HPDE6-E6E7 (cell line): Measurements from ENCODE around the gene DISC1.

ENCODE experiments used
- DNase-seq: peaks from one replicate; pipeline ENCODE4 v3.0.0; 2011; ENCODE audit warnings: missing footprints; ENCODE audit errors: extremely low spot score

The DISC1 gene

DNA sequence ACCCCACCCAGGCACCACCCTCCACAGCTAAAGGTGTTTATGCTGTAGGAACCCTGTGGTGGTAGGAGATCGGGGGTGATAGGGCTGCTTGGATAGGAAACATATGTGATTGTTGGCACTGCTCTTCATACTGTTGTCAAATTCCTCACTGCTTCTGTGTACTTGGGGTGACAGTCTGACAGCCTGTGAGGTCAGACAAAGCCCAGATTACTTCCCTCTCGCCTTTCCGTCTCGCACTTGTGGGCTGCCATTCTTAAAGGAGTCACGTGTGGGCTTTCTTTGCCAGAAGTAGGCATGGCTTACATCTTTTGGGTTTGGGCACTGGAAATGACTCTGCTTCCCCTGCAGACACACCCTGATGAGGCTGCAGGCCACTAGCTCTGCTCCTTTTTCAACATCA, 363.8 kb downstream of the DISC1 start:
- no peak for DNase-seq

DNA sequence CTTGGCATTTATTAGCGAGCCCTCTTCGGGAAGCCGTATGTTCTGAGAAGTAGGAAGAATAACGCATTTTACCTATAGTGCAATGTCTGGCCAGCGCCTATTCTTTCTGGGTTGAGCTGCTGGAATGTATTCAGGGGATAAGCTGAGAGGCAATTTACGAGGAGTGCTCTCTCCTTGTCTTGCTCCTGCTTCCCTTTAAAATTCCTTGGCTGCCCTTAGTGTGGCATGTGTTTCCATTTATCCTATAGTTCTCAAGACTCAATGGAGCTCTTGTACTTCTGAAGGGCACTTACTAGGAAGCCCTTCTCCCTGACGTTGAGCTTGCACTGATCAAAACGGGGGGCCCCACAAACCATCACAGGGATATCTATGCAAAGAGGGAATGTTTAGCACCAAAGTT, 364.6 kb downstream of the DISC1 start:
- DNase-seq, result no peak

DNA sequence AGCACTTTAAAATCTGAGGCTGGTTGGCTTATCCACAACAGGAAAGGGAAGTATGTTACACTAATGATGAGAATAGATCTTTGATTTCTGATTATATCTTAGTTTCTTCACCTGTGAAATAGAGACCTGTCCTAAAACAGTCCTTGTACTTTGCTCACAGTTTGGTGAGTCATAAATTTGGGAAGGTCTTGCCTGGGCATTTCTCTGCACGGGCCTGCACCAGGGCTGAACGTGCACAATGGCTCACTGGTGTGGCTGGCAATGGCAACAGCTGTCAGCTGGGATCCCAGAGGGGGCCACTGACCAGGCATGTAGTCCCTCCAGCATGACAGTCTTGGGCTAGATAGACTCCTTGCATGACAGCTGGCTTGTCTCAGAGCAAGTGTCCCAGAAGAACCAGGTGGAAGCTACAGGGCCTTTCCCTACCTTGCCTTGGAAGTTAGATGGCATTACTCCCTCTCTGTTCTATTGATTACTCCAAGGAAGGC, 367.4 kb downstream of the DISC1 start:
- DNase-seq, result no peak

DNA sequence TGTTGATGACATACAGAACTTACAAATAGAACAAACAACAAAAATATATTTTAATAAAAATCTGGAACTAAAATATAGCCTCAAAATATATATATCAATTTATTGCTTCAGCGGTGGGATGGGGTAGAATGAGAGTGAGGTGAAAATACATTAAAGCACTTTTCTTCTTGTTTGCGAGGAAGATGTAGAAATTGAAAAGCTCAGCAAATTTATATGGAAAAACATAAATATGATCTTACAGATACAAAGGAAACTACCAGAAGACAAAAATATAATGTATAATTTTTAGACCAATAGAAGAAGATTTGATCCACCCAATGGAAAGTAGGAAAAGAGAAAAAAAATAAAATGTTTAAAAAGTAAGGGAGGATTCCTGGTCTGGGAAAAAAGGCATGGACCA, 372.2 kb downstream of the DISC1 start:
- DNase-seq, result no peak

DNA sequence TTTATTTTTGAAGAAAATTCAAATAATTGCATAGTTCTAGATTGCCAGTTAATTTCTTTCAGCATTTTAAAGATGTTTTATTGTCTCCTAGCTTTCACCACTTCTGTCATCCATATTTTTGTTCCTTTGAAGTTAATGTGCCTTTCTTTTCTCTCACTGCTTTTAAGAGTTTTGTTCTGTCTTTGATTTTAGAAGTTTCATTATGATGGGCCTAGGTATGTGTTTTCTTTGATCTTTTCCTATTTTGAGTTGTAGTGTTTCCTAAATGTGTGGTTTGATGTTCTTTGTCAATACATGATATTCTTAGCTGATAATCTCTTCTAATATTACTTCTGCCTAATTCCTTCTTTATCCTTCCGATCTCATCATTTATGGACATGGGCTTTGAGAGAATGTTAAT, 378.7 kb downstream of the DISC1 start:
- no peak for DNase-seq

DNA sequence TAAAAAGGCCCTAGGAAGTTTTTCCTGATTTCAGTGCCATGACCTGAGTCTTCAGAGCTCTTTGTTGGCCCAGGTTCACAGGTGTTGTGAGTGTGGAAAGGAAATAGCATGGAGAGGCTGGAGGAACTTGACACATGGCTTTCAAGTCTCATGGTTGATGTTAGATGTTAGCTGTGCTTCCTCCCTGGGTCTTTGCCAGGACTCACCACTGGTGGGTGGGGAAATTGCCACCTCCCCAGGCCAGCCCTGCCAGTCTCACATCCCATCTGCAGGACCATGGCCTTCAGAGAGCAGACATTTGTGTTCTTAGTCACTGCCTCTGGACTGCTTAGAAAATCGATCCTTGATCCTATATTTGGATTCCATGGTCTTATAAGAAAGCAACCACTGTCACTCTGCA, 383.2 kb downstream of the DISC1 start:
- no peak for DNase-seq

DNA sequence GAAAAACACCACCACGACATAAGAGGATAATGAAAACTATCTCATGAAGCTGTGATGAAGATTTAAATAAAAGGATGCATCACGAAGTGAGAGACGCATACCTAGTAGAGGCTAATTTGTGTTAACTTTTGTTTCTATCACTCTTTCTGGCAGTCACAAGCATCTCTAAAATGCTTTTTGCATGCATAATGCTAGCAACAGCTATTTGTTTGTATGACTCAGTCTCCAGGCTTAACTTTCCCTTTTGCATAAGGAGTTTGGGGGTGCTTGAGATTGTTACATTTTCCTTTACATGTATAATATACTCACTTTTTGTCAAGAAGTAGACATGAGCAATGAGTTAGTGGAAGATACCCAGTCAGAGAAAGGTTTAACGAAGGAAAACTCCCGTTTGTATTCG, 385.4 kb downstream of the DISC1 start:
- DNase-seq, result no peak

DNA sequence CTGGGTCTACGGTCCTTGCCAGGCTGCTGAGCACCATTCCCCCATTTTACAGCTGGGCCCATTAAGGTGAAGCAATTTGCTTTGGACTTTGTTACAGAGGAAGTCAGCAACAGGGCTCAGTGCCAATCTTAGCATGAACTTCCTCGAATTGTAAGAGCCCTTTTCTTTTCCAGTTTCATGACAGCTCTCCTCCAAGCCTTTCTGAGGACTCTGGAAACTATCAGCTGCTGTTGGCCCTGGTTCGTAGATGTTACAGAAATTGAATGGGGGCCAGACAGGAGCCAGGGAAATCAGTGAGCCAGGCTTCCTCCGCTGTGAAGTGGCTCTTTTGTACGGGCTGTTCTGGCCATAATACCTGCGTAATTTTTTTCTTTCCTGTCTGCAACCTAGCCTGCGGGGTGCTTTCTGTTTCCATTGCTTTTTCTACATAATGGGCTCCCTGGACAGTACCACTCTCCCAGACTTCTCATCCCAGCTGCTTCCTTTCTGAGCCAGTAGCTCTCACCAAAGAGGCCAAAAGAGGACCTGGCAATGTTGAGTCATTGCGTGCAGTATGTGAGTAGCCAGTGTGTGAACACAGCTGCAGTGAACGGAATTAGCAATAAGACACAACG, 386.3 kb downstream of the DISC1 start:
- DNase-seq, result no peak

DNA sequence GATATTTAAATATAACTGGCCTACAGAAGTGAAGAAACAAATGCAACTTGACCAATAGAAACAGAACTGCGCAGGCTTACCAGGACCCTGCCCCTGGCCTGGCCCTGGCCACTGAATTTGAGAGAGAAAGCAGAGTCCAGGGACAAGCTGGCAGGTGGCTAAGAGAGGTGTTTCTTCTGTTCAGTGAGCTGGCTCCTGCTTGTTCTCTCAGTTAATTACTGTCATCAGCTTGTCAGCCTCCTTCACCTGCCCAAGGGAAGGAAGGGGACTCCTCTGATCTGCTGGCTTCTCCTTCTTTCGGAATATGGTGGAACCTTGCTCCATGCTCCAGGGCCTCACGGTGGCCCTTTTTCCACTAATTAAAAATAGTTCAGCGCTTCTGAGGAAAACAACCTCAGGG, 388.4 kb downstream of the DISC1 start:
- no peak for DNase-seq

DNA sequence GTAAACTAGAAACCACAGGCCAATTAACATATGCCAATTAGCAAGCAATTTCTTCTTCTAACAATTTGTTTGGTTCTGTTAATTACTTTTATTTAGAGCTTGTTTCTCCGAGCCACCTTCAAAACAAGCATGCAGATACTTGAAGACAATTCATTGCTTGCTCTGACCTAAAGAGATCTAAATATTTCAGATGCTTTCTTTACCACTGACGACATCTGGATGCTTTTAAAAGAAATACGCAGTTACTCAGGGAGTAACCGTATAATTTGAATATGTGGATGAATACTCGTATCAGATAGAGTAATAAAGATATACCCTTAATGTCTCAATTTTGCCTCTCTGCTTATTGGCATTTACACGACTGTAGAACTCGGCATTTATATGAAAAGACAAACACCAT, 390.0 kb downstream of the DISC1 start:
- DNase-seq, result no peak

DNA sequence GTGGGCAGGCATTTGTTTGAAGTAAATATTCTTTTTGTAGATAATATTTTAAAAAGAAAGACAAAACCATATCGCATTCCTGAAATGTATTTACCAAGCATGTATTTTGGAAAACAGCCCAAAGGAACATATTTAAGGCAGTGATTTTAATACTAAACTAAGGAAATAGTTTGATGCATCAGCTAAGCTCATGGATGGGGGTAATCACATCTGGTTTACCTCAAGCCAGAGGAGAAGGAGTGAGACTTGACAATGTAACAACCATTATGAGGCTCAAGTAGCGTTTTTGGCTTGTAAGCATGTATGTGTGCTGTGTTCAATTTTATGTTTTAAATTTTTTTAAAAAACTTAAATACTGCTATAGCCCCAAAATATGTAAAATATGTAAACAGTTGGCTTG, 390.5 kb downstream of the DISC1 start:
- no peak for DNase-seq

DNA sequence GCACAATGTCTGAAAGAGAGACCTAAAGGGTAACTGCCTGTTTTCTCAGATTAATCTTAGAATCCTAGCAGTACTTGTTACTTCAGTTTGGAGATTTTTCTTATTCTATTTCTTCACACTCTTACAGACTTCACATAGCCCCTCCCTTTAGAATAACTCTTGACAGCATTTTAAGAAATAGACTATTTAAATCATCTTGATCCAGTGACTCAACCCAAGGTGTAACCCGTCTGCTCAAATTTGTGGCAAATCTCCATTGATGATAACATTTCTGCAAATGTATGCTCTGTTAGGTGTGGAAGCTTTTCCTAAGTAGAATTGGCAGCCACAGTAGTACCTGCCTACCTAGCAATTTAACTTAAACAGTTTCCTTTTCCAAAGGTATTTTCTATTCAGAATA, 391.2 kb downstream of the DISC1 start:
- DNase-seq, result no peak

DNA sequence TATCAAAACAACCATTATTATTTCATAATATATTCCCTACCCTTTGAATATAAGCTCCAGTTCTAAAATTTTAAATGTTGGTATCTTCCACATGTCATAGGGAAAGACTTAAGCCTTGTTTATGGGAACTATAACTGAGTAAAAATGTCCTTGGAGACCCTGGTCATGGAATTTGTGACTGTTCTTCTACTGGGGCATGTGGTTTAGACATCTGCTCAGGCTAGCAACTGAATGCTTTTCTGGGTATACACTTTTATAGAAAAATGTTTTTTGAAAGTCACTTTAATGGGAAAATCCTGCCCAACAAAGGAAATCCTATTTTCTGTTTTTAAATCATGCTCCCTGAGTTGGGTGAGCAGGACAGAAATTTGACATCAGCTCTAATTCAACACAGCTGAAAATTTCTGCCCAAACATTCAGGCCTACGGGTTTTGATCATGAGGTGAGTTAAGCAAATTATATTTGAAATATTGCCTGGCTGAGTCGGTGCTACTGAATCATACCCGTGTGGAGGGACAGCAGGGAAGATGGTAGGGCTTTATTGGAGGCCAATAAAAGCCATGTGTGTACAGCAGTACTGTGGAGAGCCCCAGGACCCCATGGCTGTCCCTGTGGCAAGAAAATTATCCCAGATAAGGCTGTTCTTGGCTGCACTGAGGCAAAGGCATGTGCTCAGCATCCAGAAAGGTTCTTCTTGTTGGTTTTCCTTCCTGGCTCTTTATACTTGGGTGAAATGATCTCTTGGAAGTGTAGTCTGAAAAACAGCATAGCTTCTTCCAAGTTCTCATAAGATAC, 391.8 kb downstream of the DISC1 start:
- no peak for DNase-seq

DNA sequence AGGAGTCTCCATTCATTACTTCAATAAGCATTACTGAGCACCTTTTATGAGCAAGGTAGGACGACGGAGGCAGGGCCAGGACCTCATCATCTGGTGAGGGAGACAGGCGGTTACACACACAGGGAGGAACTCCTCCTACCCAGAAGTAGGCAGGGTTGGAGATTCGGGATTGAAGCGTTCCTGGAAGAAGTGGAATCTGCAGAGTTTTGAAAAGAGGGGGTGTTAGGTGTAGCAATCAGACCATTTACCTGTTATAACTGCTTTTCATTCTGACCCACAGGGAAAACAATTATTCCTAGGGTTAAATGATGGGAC, 392.4 kb downstream of the DISC1 start:
- DNase-seq, result no peak

DNA sequence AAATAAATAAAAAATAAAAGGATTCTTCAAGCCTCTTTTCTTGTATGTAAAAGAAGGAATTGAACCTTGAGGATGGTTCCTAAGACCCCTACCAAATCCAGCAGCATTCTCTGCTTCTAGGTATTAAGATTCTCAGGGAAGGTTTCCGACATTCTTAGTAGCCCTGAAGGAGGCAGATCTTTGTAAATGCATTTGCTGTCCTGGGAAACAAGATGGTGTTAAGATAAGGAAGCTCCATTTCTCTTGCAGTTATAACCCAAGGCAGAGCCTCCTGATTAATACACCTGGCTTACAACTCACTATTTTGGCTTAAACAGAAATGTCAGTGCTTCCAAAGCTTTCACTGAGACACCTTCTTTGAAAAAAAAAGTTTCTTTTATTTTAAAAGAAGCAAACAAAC, 393.8 kb downstream of the DISC1 start:
- no peak for DNase-seq

DNA sequence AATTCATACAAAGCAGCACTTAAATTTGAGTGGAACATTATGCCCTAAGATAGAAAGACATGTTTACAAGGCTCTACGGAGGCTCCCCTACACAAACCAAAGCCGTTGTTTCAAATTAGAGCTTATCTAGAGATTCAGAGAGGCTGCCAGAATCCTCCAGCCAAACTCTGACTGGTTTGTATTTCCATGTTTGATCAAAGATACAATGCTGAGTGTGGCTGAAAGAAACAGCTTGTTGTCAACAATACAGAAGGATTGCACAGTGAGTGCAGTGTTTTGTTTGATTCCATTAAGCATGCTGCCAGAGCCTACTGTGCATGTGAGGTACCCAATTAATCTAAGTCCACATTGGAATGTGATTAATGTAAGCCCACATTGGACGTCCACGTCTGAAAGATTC, 402.7 kb downstream of the DISC1 start:
- DNase-seq, result no peak

DNA sequence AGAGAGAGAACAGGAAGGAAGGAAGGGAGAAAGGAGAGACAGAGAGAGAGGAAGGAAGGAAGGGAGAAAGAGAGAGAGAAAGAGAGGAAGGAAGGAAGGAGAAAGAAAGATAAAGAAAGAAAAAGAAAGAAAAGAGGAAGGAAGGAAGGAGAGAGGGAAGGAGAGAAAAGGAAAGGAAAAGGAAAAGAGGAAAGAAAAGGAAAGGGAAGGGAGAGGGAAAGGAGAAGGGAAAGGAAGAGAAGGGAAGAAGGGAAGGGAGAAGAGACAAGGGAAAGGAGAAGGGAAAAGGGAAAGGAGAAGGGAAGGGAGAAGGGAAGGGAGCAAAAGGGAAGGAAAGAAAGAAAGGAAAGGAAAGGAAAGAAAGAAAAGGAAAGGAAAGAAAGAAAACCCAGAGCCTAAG, 404.6 kb downstream of the DISC1 start:
- DNase-seq, result no peak

DNA sequence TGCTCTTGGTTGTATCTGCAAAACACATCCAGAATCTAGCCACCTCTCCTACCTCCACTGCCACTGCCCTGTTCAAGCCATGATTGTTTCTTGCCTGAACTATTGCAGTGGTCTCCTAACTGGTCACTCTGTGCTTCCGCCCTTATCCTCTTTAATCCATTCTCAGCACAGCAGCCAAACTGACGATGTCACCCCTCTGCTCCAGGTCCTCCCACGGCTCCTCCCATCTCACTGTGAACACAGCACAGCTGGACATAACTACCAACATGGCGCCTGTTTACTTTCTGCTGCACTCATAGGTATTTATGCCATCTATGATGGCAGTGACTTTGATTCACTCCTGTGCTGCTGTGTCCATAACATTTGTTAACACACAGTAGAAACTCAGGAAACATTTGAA, 406.7 kb downstream of the DISC1 start:
- no peak for DNase-seq

DNA sequence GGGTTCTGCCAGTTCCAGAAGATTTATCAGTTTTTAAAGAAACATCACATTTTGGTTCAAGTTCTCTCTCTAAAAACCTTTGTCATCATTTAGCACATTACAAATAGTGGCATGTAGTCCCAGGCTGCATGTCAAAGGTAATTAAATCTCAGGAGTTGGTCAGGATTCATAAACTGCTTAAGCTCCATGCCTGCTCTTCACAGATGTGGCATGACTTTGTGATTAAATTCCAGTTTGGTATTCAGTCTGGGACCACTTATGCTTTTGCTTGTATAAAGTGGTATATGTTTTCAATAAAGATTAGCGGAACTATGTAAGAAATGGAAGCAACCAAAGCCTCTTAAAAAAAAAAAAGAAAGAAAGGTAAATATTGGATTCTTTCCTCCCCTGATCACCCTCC, 408.0 kb downstream of the DISC1 start:
- DNase-seq, result no peak

DNA sequence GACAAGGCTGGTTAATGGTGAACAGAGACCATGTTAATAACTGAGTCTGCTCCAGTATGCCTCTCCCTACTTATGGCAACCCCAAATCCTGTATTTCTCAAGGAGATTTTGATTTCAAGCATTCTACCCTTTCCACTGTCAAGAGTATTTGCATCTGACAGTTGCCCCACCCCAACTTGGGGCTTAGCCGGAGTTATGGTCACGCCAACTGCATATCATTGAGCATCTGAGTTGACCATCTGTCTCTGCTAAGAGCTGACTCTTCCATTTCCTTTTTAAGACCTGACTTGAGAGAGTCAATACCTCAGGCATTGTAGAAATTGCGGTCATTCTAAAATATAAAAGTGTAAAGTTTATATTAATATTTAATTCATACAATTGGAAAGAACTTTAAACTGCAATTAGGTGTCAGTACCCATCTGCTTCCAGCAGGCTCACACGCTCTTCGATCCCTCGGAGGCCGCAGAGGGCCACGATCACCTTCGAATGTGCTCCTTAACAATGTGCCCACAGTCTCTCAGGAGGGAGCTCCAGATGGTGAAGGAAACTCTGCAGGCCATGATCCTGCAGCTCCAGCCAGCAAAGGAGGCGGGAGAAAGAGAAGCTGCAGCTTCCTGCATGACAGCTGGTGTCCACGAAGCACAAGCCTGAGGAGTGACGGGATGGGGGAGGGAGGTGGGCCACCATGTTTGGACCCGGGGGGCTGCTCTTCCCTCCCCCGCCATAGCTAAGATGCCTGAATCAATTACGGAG, 409.8 kb downstream of the DISC1 start:
- DNase-seq, result no peak

DNA sequence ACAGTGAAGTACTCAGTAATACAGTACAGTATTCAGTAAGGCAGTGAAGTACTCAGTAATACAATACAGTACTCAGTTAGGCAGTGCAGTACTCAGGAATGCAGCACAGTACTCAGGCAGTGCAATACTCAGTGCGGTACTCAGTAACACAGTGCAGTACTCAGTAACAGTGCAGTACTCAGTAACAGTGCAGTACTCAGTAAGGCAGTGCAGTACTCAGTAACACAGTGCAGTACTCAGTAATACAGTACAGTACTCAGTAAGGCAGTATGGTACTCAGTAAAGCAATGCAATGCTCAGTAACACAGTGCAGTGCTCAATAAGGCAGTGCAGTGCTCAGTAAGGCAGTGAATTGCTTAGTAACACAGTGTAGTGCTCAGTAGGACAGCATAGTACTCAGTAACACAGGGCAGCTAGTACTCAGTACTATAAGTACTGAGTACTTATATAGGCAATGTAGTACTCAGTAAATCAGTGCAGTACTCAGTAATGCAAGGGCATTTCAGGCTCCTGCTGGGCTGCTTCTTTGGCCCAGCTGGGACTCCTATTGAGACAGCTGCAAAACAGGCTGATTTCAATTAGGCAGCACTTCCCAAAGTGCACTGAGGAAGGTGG, 411.3 kb downstream of the DISC1 start:
- DNase-seq, result no peak
